ENCODE measurements around the gene HSPB6. TPM values are rescaled to one million over a fixed set of nuclear protein-coding genes. Genes with fewer than 3 reads are reported as not detected.

The HSPB6 gene
- total RNA-seq, 1 experiment from 2014 or later = 0.71 TPM

GRCh38 chr19:35729763-35730162 is 27.1 kb downstream of the HSPB6 start:
- Mint-ChIP-seq H3K9me3 (ENCODE audit: low read depth, unreplicated experiment) (no peaks in the 10 kb centered on the region), H3K27me3 (ENCODE audit: unreplicated experiment) (no peaks in the 10 kb centered on the region), H3K27ac (ENCODE audit: unreplicated experiment) (no peak overlapping the region), H3K4me1 (ENCODE audit: low read depth, unreplicated experiment) (no peaks in the 10 kb centered on the region), H3K4me3 (ENCODE audit: low read depth, unreplicated experiment) (no peak overlapping the region), H3K36me3 (ENCODE audit: insufficient read depth, unreplicated experiment) (peaks cover 56% of the 10 kb centered on the region)
- no peak for DNase-seq
- TF ChIP-seq, protein P1, sequence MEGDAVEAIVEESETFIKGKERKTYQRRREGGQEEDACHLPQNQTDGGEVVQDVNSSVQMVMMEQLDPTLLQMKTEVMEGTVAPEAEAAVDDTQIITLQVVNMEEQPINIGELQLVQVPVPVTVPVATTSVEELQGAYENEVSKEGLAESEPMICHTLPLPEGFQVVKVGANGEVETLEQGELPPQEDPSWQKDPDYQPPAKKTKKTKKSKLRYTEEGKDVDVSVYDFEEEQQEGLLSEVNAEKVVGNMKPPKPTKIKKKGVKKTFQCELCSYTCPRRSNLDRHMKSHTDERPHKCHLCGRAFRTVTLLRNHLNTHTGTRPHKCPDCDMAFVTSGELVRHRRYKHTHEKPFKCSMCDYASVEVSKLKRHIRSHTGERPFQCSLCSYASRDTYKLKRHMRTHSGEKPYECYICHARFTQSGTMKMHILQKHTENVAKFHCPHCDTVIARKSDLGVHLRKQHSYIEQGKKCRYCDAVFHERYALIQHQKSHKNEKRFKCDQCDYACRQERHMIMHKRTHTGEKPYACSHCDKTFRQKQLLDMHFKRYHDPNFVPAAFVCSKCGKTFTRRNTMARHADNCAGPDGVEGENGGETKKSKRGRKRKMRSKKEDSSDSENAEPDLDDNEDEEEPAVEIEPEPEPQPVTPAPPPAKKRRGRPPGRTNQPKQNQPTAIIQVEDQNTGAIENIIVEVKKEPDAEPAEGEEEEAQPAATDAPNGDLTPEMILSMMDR (IDR thresholded peaks at IDR 0.05; ENCODE audit: unreplicated experiment) = no peak
- BruUV-seq (replicated peaks) = no TSS peak
- CTCF ChIA-PET = no interaction called here
- intact Hi-C loops (cut with micrococcal nuclease; ENCODE audit: unreplicated experiment) = no loop called here

- no peak for DNase-seq
- Mint-ChIP-seq H3K27me3 (ENCODE audit: unreplicated experiment) (no peaks in the 10 kb centered on the region), H3K4me1 (ENCODE audit: low read depth, unreplicated experiment) (no peaks in the 10 kb centered on the region), H3K9me3 (ENCODE audit: low read depth, unreplicated experiment) (no peaks in the 10 kb centered on the region), H3K4me3 (ENCODE audit: low read depth, unreplicated experiment) (no peak overlapping the region), H3K27ac (ENCODE audit: unreplicated experiment) (no peak overlapping the region), H3K36me3 (ENCODE audit: insufficient read depth, unreplicated experiment) (peaks cover 56% of the 10 kb centered on the region)
- no TSS peak for BruUV-seq (replicated peaks)
- intact Hi-C loops (cut with micrococcal nuclease; ENCODE audit: unreplicated experiment) = no loop called here
- TF ChIP-seq, protein P1 (IDR thresholded peaks at IDR 0.05; ENCODE audit: unreplicated experiment) = no peak
- CTCF ChIA-PET = interaction anchor here (0.6 kb wide), 1 partner anchor 34 kb away, joined by 5 read pairs; no protein-coding TSS in a partner anchor
Measured at GRCh38 chr19:35729021-35729420, 27.8 kb downstream of the HSPB6 start.

DNA sequence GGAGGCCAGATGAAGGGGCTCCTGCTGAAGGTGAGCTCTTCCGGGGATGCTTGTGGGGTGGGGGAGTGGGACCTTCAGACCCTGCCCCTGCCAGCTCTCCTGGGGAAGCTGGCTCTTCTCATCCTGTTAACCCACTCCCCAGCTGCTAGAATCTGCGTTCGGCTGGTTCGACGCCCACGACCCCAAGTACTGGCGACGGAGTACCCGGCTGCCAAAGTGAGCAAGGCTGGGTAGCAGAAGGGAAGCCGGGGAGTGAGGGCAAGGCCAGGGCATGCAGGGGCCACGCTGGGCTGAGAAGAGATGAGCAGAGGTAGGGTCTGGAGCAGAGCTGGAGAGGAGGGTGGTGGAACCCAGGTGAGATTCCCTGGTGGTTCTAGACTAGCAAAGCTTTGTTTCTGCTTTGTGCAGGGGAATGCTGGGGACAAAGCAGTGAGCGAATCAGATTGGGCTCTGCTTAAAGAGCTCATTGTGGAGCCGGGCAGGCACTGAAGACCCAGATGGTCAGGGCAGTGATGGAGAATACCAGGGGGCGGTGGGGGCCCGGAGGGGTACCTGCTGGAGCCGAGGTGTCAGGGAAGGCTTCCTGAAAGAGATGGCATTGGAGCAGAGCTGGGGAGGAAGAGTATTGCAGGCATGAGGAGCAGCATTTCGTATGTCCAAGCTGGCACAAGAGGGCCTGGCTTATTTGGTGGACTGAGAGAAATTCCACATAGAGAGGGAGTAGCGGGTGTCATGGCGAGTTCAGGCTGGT is 28.7 kb downstream of the HSPB6 start:
- H3K4me1 Mint-ChIP-seq (ENCODE audit: low read depth, unreplicated experiment) = no peaks in the 10 kb centered on the region
- intact Hi-C loops (cut with micrococcal nuclease; ENCODE audit: unreplicated experiment) = no loop called here
- no peak overlapping the region for H3K4me3 Mint-ChIP-seq (ENCODE audit: low read depth, unreplicated experiment)
- TF ChIP-seq, protein P1 (IDR thresholded peaks at IDR 0.05; ENCODE audit: unreplicated experiment) = no peak
- no peaks in the 10 kb centered on the region for H3K9me3 Mint-ChIP-seq (ENCODE audit: low read depth, unreplicated experiment)
- peaks cover 61% of the 10 kb centered on the region for H3K36me3 Mint-ChIP-seq (ENCODE audit: insufficient read depth, unreplicated experiment)
- DNase-seq = no peak
- no peaks in the 10 kb centered on the region for H3K27me3 Mint-ChIP-seq (ENCODE audit: unreplicated experiment)
- BruUV-seq (replicated peaks) = no TSS peak
- CTCF ChIA-PET = interaction anchor here (1.2 kb wide), 1 partner anchor 68 kb away, joined by 3 read pairs; no protein-coding TSS in a partner anchor
- H3K27ac Mint-ChIP-seq (ENCODE audit: unreplicated experiment) = no peak overlapping the region

- no TSS peak for BruUV-seq (replicated peaks)
- no peaks in the 10 kb centered on the region for H3K27me3 Mint-ChIP-seq (ENCODE audit: unreplicated experiment)
- H3K4me1 Mint-ChIP-seq (ENCODE audit: low read depth, unreplicated experiment) = no peaks in the 10 kb centered on the region
- TF ChIP-seq, protein P1 (IDR thresholded peaks at IDR 0.05; ENCODE audit: unreplicated experiment) = no peak
- no peak overlapping the region for H3K4me3 Mint-ChIP-seq (ENCODE audit: low read depth, unreplicated experiment)
- peaks cover 70% of the 10 kb centered on the region for H3K36me3 Mint-ChIP-seq (ENCODE audit: insufficient read depth, unreplicated experiment)
- intact Hi-C loops (cut with micrococcal nuclease; ENCODE audit: unreplicated experiment) = no loop called here
- H3K9me3 Mint-ChIP-seq (ENCODE audit: low read depth, unreplicated experiment) = no peaks in the 10 kb centered on the region
- DNase-seq = no peak
- H3K27ac Mint-ChIP-seq (ENCODE audit: unreplicated experiment) = no peak overlapping the region
- CTCF ChIA-PET = interaction anchor here (1.2 kb wide), 1 partner anchor 69 kb away, joined by 3 read pairs; no protein-coding TSS in a partner anchor
Measured at GRCh38 chr19:35727053-35727955, 29.5 kb downstream of the HSPB6 start.
